ENCODE results near the gene GLT8D1.

DNA sequence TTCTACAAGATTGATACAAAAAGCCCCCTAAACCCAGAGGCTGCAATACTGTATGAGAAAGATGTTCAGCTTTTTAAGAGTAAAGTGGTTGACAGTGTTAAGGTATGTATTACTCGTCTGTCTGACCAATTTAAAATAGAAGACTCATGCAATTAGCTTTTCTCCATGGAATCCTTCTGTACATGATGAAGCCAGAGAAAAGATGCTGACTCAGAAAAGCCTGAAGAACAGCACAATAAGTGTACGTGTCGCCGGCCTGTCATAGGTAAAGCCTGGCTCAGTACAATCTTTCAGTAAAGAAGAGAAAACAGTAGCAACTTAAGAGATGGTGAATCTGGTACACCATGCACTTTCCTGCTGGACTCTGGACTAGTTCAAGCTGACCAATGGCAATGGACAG, 48.8 kb upstream of the GLT8D1 start:
- TF ChIP-seq CTCF (IDR thresholded peaks at IDR 0.05) (no peak), POLR2A (IDR thresholded peaks at IDR 0.05) (no peak)
